ENCODE measurements around the gene SH3BGRL3. TPM values are rescaled to one million over a fixed set of nuclear protein-coding genes. Genes with fewer than 3 reads are reported as not detected.

SH3BGRL3 gene
- total RNA-seq, 1 experiment from 2014 or later: 193 TPM

- ChIA-PET CTCF (interaction anchor here (0.6 to 0.7 kb wide), 3 partner anchors 27 to 104 kb away, joined by 3 to 4 read pairs (median 4); no protein-coding TSS in a partner anchor), POLR2A (interaction anchor here (0.6 kb wide), 1 partner anchor 41 kb away, joined by 9 read pairs; no protein-coding TSS in a partner anchor)
- no peak for TF ChIP-seq SIN3A (IDR thresholded peaks at IDR 0.05; ENCODE audit: borderline replicate concordance, insufficient read depth, low read depth, low read length)
- TF ChIP-seq TCF7L2 (IDR thresholded peaks at IDR 0.05; ENCODE audit: low read depth, low read length): no peak
- no peak for TF ChIP-seq CTCF (IDR thresholded peaks at IDR 0.05)
- TF ChIP-seq POLR2AphosphoS5 (IDR thresholded peaks at IDR 0.05; ENCODE audit: low read depth, low read length): no peak
- no peak for TF ChIP-seq REST (IDR thresholded peaks at IDR 0.05; ENCODE audit: insufficient read depth in 1 of 2, low read depth in 2 of 2, low read length in 1 of 2)
- BruUV-seq (replicated peaks): no TSS peak
- no peak for DNase-seq (ENCODE audit: low read depth, low spot score)
- Histone ChIP-seq H3K27me3 (ENCODE audit: control insufficient read depth, insufficient read depth, low read length) (no peaks in the 10 kb centered on the region), H3K27ac (ENCODE audit: low read length) (no peak overlapping the region), H3K36me3 (ENCODE audit: control insufficient read depth, insufficient read depth, low read length) (no peaks in the 10 kb centered on the region), H3K4me3 (ENCODE audit: low read depth in 2 of 2, low read length in 2 of 2) (no peak overlapping the region), H3K9me3 (ENCODE audit: control insufficient read depth, insufficient read depth, low read depth, low read length) (no peaks in the 10 kb centered on the region), H3K4me1 (ENCODE audit: control insufficient read depth, insufficient read depth, low read length) (peaks cover 13% of the 10 kb centered on the region)
- in situ Hi-C loops (cut with HindIII; ENCODE audit: low pct_unique_long_range_greater_than_20kb, low sequenced_read_pairs) (no loop called here), intact Hi-C loops (cut with micrococcal nuclease; ENCODE audit: unreplicated experiment) (loop anchor here (5.0 kb wide), 1 partner anchor 104 kb away; no protein-coding TSS in a partner anchor)
- no peak for ATAC-seq
These were observed 7.9 kb downstream of the SH3BGRL3 start for GRCh38 chr1:26287811-26288210.

- intact Hi-C loops (cut with micrococcal nuclease; ENCODE audit: unreplicated experiment) (loop anchor here (5.0 kb wide), 1 partner anchor 104 kb away; no protein-coding TSS in a partner anchor), in situ Hi-C loops (cut with HindIII; ENCODE audit: low pct_unique_long_range_greater_than_20kb, low sequenced_read_pairs) (no loop called here)
- no peak overlapping the region for H3K27ac ChIP-seq (ENCODE audit: low read length)
- H3K4me1 ChIP-seq (ENCODE audit: control insufficient read depth, insufficient read depth, low read length): peaks cover 13% of the 10 kb centered on the region
- TF ChIP-seq CTCF (IDR thresholded peaks at IDR 0.05): no peak
- TF ChIP-seq TCF7L2 (IDR thresholded peaks at IDR 0.05; ENCODE audit: low read depth, low read length): no peak
- TF ChIP-seq SIN3A (IDR thresholded peaks at IDR 0.05; ENCODE audit: borderline replicate concordance, insufficient read depth, low read depth, low read length): no peak
- TF ChIP-seq POLR2AphosphoS5 (IDR thresholded peaks at IDR 0.05; ENCODE audit: low read depth, low read length): no peak
- no peak for TF ChIP-seq REST (IDR thresholded peaks at IDR 0.05; ENCODE audit: insufficient read depth in 1 of 2, low read depth in 2 of 2, low read length in 1 of 2)
- no TSS peak for BruUV-seq (replicated peaks)
- no peak for ATAC-seq
- ChIA-PET POLR2A (no interaction called here), CTCF (interaction anchor here (0.6 to 0.8 kb wide), 3 partner anchors 9 to 103 kb away, joined by 3 to 4 read pairs (median 3); no protein-coding TSS in a partner anchor)
- no peaks in the 10 kb centered on the region for H3K27me3 ChIP-seq (ENCODE audit: control insufficient read depth, insufficient read depth, low read length)
- no peak for DNase-seq (ENCODE audit: low read depth, low spot score)
- no peak overlapping the region for H3K4me3 ChIP-seq (ENCODE audit: low read depth in 2 of 2, low read length in 2 of 2)
- no peaks in the 10 kb centered on the region for H3K36me3 ChIP-seq (ENCODE audit: control insufficient read depth, insufficient read depth, low read length)
- no peaks in the 10 kb centered on the region for H3K9me3 ChIP-seq (ENCODE audit: control insufficient read depth, insufficient read depth, low read depth, low read length)
These were observed 8.5 kb downstream of the SH3BGRL3 start for GRCh38 chr1:26288311-26288941.
